HCT116 (cell line): ENCODE results near the gene TCP11L2. TPM values are rescaled to one million over a fixed set of nuclear protein-coding genes. Genes with fewer than 3 reads are reported as not detected.

Experiments used
- ATAC-seq: fragments of 200-7000 bp; cut with Tn5 transposase; 2 replicates; pipeline ENCODE4 v1.9.1; 2020; ENCODE audit warnings: mild to moderate bottlenecking, moderate library complexity
- BruUV-seq: library from RNA; stranded (reverse); fragments of 400-500 nt; replicated peaks from 2 replicates; lab custom pipeline; 2021; lab: Mats Ljungman, UMichigan
- CTCF ChIA-PET: fragments of 300-600 bp; sonication (Branson Sonifier 250); formaldehyde crosslinking; loops from one replicate; lab custom pipeline; 2021; ENCODE audit warnings: antibody characterized with exemption; lab: Charles Lee
- POLR2A ChIA-PET: fragments of 300-600, 350-600 bp; sonication (Branson Sonifier 250); formaldehyde crosslinking; loops from one replicate; lab custom pipeline; 2021; ENCODE audit warnings: antibody characterized with exemption; lab: Charles Lee
- RAD21 ChIA-PET, 2 experiments: fragments of 300-600 bp; sonication (Branson Sonifier 250); formaldehyde crosslinking; loops; one replicate each; lab custom pipeline; 2023; ENCODE audit warnings: low total read pairs in 2 of 2; ENCODE audit not compliant: uncharacterized antibody in 2 of 2, unreplicated experiment in 2 of 2, low non-redundant PET in 1 of 2; lab: Charles Lee
- DNase-seq: peaks from one replicate; pipeline ENCODE4 v3.0.0-alpha.2; 2010; ENCODE audit warnings: low read depth, low spot score
- H2AFZ ChIP-seq: fragments of 200-600 bp; shearing (Covaris generic), sonication (generic); 2 replicates; pipeline ENCODE4 v1.6.1; 2017; ENCODE audit warnings: low read depth, mixed run types, mixed read lengths, antibody characterized with exemption, low read length; ENCODE audit not compliant: poor library complexity, severe bottlenecking
- H3K27ac ChIP-seq: 2 replicates; pipeline ENCODE4 v1.5.1; 2012; ENCODE audit warnings: low read depth, low read length
- H3K27me3 ChIP-seq: fragments of 200-600 bp; sonication (generic); 2 replicates; pipeline ENCODE4 v1.6.1; 2016; ENCODE audit warnings: mixed run types, low read length, mixed read lengths; ENCODE audit not compliant: insufficient read depth
- H3K36me3 ChIP-seq, 2 experiments: fragments of 200-500 bp in 1 of 2; fragments of 200-600 bp in 1 of 2; sonication (Bioruptor generic) in 1 of 2; sonication (generic) in 1 of 2; 2 replicates each; pipeline versions ENCODE4 v1.5.1 to v1.6.1; 2014 to 2016; ENCODE audit warnings: low read length in 2 of 2, inconsistent platforms in 1 of 2, mixed read lengths in 1 of 2, mixed run types in 1 of 2; ENCODE audit not compliant: insufficient read depth in 2 of 2, control insufficient read depth in 1 of 2
- H3K4me1 ChIP-seq, 2 experiments: fragments of 200-600 bp in 1 of 2; sonication (generic) in 1 of 2; 2 replicates each; pipeline versions ENCODE4 v1.5.1 to v1.6.1; 2012 to 2017; ENCODE audit warnings: low read length in 2 of 2, inconsistent platforms in 1 of 2, mild to moderate bottlenecking in 1 of 2, mixed read lengths in 1 of 2, mixed run types in 1 of 2, moderate library complexity in 1 of 2; ENCODE audit not compliant: insufficient read depth in 2 of 2, control insufficient read depth in 1 of 2
- H3K4me2 ChIP-seq: fragments of 200-600 bp; sonication (generic); 2 replicates; pipeline ENCODE4 v1.6.1; 2017; ENCODE audit warnings: mixed run types, low read length, mixed read lengths
- H3K4me3 ChIP-seq, 2 experiments: fragments of 200-600 bp in 1 of 2; sonication (generic) in 1 of 2; replicated peaks in 1 of 2; 2 replicates each; pipeline ENCODE4 v1.5.1; 2011 to 2016; ENCODE audit warnings: low read length in 2 of 2, control low read depth in 1 of 2, low read depth in 1 of 2, mild to moderate bottlenecking in 1 of 2, mixed read lengths in 1 of 2, mixed run types in 1 of 2
- H3K79me2 ChIP-seq: fragments of 200-600 bp; sonication (generic); 2 replicates; pipeline ENCODE4 v1.6.1; 2017; ENCODE audit warnings: mild to moderate bottlenecking, mixed run types, low read length, moderate library complexity, mixed read lengths; ENCODE audit not compliant: insufficient read depth
- H3K9ac ChIP-seq: fragments of 200-600 bp; sonication (generic); 2 replicates; pipeline ENCODE4 v1.6.1; 2016; ENCODE audit warnings: low read length, mixed read lengths
- H3K9me2 ChIP-seq: fragments of 200-600 bp; sonication (generic), shearing (Covaris generic); 2 replicates; pipeline ENCODE4 v1.6.1; 2017; ENCODE audit warnings: mixed run types, mild to moderate bottlenecking, moderate library complexity; ENCODE audit not compliant: insufficient read depth
- H3K9me3 ChIP-seq, 2 experiments: fragments of 200-500 bp in 1 of 2; fragments of 200-600 bp in 1 of 2; sonication (Bioruptor generic) in 1 of 2; sonication (generic) in 1 of 2; 2 replicates each; pipeline ENCODE4 v1.6.1; 2014 to 2017; ENCODE audit warnings: low read length in 2 of 2, mixed read lengths in 2 of 2, inconsistent platforms in 1 of 2, low read depth in 1 of 2, mild to moderate bottlenecking in 1 of 2, mixed run types in 1 of 2, moderate library complexity in 1 of 2; ENCODE audit not compliant: control insufficient read depth in 1 of 2, insufficient read depth in 1 of 2
- H4K20me1 ChIP-seq: fragments of 200-600 bp; sonication (generic), shearing (Covaris generic); 2 replicates; pipeline ENCODE4 v1.6.1; 2017; ENCODE audit warnings: mixed run types, mild to moderate bottlenecking, moderate library complexity; ENCODE audit not compliant: insufficient read depth
- CBX3 ChIP-seq: IDR thresholded peaks from 2 replicates; pipeline ENCODE4 v1.6.1; 2012; ENCODE audit warnings: low read depth
- FOSL1 ChIP-seq: IDR thresholded peaks from 2 replicates; pipeline ENCODE4 v1.6.1; 2012; ENCODE audit warnings: low read depth
- POLR2A ChIP-seq: IDR thresholded peaks from 2 replicates; pipeline ENCODE4 v1.7.0; 2011; ENCODE audit warnings: borderline replicate concordance; ENCODE audit not compliant: insufficient read depth, insufficient read length; ENCODE audit errors: extremely low read depth
- SIN3A ChIP-seq: IDR thresholded peaks from 2 replicates; pipeline ENCODE4 v1.6.1; 2012; ENCODE audit warnings: low read depth
- SRF ChIP-seq: IDR thresholded peaks from 2 replicates; pipeline ENCODE4 v1.6.1; 2012; ENCODE audit warnings: low read depth
- ZFX ChIP-seq: fragments of 450-650 bp; IDR thresholded peaks from 2 replicates; pipeline ENCODE4 v1.6.1; 2017
- intact Hi-C: fragments of 100-400 bp; cut with micrococcal nuclease; formaldehyde crosslinking; loops from 2 replicates; pipeline ENCODE4 v1.10.0; 2022
- total RNA-seq: library from RNA; stranded (reverse); gene quantifications from one replicate; pipeline ENCODE4 v1.2.1, GENCODE V29; 2021; ENCODE audit not compliant: unreplicated experiment
- TF ChIP-seq, protein P1 (sequence below): IDR thresholded peaks from 2 replicates; pipeline ENCODE4 v1.6.1; 2012
- TF ChIP-seq, protein P2 (sequence below): IDR thresholded peaks from 2 replicates; pipeline ENCODE4 v1.6.1; 2011; ENCODE audit warnings: mild to moderate bottlenecking, low read length, moderate library complexity; ENCODE audit not compliant: insufficient replicate concordance; ENCODE audit errors: extremely low read depth
- TF ChIP-seq, protein P3 (sequence below): IDR thresholded peaks from 2 replicates; pipeline ENCODE4 v1.6.1; 2012; ENCODE audit warnings: low read depth
- TF ChIP-seq, protein P4 (sequence below): IDR thresholded peaks from 2 replicates; pipeline ENCODE4 v1.6.1; 2012

The TCP11L2 gene
- total RNA-seq, 1 experiment from 2014 or later = 14.4 TPM

DNA sequence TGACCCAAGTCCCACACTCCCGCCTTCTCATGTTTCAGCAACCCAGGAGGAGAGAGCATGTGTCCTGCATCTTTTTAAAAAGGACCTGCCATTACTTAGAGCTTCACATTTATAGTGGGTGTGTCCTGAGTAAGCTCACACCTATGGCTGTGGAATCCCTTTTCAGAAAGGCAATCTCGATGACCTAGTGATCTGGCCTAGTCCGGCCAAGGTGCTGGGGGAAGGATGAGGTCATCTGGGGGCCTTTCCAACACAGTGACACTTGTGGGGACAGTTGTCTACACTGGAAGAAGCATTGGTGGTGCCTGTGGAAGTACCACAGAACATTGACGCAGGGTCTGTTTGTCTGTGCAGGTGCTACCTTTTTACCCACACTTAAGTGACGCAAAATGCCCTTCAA, 8.2 kb downstream of the TCP11L2 start:
- TF ChIP-seq, protein P1, sequence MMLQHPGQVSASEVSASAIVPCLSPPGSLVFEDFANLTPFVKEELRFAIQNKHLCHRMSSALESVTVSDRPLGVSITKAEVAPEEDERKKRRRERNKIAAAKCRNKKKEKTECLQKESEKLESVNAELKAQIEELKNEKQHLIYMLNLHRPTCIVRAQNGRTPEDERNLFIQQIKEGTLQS = no peak
- TF ChIP-seq POLR2A (no peak), ZFX (no peak), SIN3A (no peak), CBX3 (no peak), SRF (no peak)
- TF ChIP-seq, protein P2, sequence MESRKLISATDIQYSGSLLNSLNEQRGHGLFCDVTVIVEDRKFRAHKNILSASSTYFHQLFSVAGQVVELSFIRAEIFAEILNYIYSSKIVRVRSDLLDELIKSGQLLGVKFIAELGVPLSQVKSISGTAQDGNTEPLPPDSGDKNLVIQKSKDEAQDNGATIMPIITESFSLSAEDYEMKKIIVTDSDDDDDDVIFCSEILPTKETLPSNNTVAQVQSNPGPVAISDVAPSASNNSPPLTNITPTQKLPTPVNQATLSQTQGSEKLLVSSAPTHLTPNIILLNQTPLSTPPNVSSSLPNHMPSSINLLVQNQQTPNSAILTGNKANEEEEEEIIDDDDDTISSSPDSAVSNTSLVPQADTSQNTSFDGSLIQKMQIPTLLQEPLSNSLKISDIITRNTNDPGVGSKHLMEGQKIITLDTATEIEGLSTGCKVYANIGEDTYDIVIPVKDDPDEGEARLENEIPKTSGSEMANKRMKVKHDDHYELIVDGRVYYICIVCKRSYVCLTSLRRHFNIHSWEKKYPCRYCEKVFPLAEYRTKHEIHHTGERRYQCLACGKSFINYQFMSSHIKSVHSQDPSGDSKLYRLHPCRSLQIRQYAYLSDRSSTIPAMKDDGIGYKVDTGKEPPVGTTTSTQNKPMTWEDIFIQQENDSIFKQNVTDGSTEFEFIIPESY = no peak
- Histone ChIP-seq H3K4me2 (no peak overlapping the region), H3K9ac (no peak overlapping the region), H4K20me1 (no peaks in the 10 kb centered on the region), H3K79me2 (no peaks in the 10 kb centered on the region), H3K4me1 (0 out of 4 replicates have a peak, but pooled peaks cover 0 to 3% of the 10 kb centered on the region in 2 experiments), H3K9me3 (no peaks in the 10 kb centered on the region), H3K36me3 (no peaks in the 10 kb centered on the region), H3K4me3 (no peak overlapping the region), H2AFZ (no peak overlapping the region), H3K9me2 (no peaks in the 10 kb centered on the region), H3K27me3 (no peaks in the 10 kb centered on the region), H3K27ac (no peak overlapping the region)
- ChIA-PET POLR2A (no interaction called here), CTCF (no interaction called here), RAD21 (no interaction called here)
- ATAC-seq = no peak
- intact Hi-C loops = no loop called here
- no peak for DNase-seq
- no TSS peak for BruUV-seq

DNA sequence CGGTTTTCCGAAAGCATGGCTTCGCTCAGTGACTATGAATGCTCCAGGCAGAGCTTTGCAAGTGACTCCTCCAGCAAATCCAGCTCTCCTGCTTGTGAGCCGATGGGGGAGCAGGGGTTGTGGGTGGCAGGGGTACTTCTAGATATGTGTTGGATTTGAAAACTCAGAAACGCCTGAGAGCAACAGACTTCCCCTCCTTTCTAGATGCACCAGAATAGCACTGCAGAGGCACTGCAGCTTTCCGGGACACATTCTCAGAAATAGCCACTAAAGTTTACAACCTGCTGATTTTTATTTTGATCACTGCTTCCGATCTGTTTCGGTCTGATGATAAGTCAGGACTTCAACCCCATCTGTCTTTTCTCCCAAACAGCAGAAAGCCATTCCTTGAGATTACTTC, 8.6 kb downstream of the TCP11L2 start:
- no peaks in the 10 kb centered on the region for H4K20me1 ChIP-seq
- no peak for ATAC-seq
- ChIA-PET RAD21 (no interaction called here), CTCF (no interaction called here), POLR2A (no interaction called here)
- no peak overlapping the region for H2AFZ ChIP-seq
- no peak overlapping the region for H3K27ac ChIP-seq
- H3K27me3 ChIP-seq = no peaks in the 10 kb centered on the region
- DNase-seq = no peak
- H3K36me3 ChIP-seq = no peaks in the 10 kb centered on the region
- BruUV-seq = no TSS peak
- H3K4me2 ChIP-seq = no peak overlapping the region
- intact Hi-C loops = no loop called here
- 0 out of 4 replicates have a peak, but pooled peaks cover 0 to 3% of the 10 kb centered on the region in 2 experiments for H3K4me1 ChIP-seq
- no peaks in the 10 kb centered on the region for H3K79me2 ChIP-seq
- H3K9me3 ChIP-seq = no peaks in the 10 kb centered on the region
- H3K9ac ChIP-seq = no peak overlapping the region
- H3K4me3 ChIP-seq = no peak overlapping the region
- no peaks in the 10 kb centered on the region for H3K9me2 ChIP-seq
- TF ChIP-seq, protein P3, sequence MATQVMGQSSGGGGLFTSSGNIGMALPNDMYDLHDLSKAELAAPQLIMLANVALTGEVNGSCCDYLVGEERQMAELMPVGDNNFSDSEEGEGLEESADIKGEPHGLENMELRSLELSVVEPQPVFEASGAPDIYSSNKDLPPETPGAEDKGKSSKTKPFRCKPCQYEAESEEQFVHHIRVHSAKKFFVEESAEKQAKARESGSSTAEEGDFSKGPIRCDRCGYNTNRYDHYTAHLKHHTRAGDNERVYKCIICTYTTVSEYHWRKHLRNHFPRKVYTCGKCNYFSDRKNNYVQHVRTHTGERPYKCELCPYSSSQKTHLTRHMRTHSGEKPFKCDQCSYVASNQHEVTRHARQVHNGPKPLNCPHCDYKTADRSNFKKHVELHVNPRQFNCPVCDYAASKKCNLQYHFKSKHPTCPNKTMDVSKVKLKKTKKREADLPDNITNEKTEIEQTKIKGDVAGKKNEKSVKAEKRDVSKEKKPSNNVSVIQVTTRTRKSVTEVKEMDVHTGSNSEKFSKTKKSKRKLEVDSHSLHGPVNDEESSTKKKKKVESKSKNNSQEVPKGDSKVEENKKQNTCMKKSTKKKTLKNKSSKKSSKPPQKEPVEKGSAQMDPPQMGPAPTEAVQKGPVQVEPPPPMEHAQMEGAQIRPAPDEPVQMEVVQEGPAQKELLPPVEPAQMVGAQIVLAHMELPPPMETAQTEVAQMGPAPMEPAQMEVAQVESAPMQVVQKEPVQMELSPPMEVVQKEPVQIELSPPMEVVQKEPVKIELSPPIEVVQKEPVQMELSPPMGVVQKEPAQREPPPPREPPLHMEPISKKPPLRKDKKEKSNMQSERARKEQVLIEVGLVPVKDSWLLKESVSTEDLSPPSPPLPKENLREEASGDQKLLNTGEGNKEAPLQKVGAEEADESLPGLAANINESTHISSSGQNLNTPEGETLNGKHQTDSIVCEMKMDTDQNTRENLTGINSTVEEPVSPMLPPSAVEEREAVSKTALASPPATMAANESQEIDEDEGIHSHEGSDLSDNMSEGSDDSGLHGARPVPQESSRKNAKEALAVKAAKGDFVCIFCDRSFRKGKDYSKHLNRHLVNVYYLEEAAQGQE = no peak
- TF ChIP-seq, protein P4, sequence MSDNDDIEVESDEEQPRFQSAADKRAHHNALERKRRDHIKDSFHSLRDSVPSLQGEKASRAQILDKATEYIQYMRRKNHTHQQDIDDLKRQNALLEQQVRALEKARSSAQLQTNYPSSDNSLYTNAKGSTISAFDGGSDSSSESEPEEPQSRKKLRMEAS = no peak
- no peak for TF ChIP-seq FOSL1
- TF ChIP-seq, protein P2 = no peak
